Vagina (tissue), 2 donors: Measurements from ENCODE around the gene TSSK6.

Source experiments
- POLR2A ChIP-seq, 2 donors: fragments of 450-650 bp; IDR thresholded peaks; one replicate each; pipeline ENCODE4 v1.6.1; 2017; ENCODE audit warnings: antibody characterized with exemption in 2 of 2, mild to moderate bottlenecking in 2 of 2, moderate library complexity in 2 of 2
- TF ChIP-seq, protein P1 (sequence below), 3 experiments: fragments of 450-650 bp in 2 of 3; fragments of 200-600 bp in 1 of 3; sonication (generic) in 1 of 3; IDR thresholded peaks; one replicate each; pipeline ENCODE4 v1.5.1; 2017 to 2019; ENCODE audit warnings: antibody characterized with exemption in 3 of 3, mild to moderate bottlenecking in 2 of 3, moderate library complexity in 2 of 3

DNA sequence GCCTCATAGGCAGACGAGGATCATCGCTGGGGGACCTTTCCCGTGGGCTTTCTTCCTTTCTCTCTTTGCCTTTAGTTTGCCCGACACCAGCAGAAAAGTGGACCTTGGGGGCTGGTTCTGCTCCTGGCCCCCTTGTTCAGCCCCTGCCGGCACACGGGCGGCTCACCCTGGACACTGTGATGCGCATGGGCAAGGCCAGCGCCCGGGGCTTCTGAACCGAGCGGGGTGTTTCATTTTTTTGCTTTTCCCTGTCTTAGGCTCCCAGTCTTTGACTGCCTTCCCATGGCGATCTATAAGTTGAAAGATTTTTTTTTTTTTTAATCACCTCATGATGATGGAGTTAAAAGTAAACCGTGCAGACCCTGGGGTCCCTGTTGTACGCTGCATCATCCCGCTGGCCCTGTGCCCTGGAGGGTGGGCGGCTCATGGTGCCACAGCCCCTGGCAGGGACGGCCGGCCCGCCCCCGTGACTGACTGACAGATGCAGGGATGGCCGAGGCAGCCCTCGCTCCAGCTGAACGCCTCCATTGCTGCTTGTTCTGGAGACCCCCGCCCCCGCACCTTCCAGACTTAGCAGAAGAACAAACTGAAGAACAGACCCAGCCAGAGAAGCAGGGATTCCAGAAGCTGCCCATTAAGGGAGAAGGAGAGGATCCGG lies 9.6 kb downstream of the TSSK6 start:
- TF ChIP-seq, protein P1, sequence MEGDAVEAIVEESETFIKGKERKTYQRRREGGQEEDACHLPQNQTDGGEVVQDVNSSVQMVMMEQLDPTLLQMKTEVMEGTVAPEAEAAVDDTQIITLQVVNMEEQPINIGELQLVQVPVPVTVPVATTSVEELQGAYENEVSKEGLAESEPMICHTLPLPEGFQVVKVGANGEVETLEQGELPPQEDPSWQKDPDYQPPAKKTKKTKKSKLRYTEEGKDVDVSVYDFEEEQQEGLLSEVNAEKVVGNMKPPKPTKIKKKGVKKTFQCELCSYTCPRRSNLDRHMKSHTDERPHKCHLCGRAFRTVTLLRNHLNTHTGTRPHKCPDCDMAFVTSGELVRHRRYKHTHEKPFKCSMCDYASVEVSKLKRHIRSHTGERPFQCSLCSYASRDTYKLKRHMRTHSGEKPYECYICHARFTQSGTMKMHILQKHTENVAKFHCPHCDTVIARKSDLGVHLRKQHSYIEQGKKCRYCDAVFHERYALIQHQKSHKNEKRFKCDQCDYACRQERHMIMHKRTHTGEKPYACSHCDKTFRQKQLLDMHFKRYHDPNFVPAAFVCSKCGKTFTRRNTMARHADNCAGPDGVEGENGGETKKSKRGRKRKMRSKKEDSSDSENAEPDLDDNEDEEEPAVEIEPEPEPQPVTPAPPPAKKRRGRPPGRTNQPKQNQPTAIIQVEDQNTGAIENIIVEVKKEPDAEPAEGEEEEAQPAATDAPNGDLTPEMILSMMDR (IDR thresholded peaks at IDR 0.05): no peak
- no peak for TF ChIP-seq POLR2A (IDR thresholded peaks at IDR 0.05)
